NB4 (cell line): ENCODE measurements around the gene L3MBTL4.

Experiments used
- DNase-seq: peaks from one replicate; pipeline ENCODE4 v3.0.0; 2010; ENCODE audit warnings: low read depth
- H3K4me3 ChIP-seq: one replicate; pipeline ENCODE4 v1.5.1; 2011; ENCODE audit warnings: mild to moderate bottlenecking, low read depth, low read length, moderate library complexity
- CTCF ChIP-seq: IDR thresholded peaks from one replicate; pipeline ENCODE4 v1.5.1; 2012; ENCODE audit warnings: low read depth, low read length
- MAX ChIP-seq: IDR thresholded peaks from 2 replicates; pipeline ENCODE4 v1.6.1; 2011; ENCODE audit warnings: low read depth, low read length
- MYC ChIP-seq: IDR thresholded peaks from 2 replicates; pipeline ENCODE4 v1.6.1; 2011; ENCODE audit warnings: low read depth, low read length
- POLR2A ChIP-seq: IDR thresholded peaks from 2 replicates; pipeline ENCODE4 v1.6.1; 2011; ENCODE audit warnings: mild to moderate bottlenecking; ENCODE audit not compliant: insufficient read length; ENCODE audit errors: extremely low read depth

Gene L3MBTL4

GRCh38 chr18:6355789-6356589 lies 58.7 kb downstream of the L3MBTL4 start:
- H3K4me3 ChIP-seq = no peak overlapping the region
- no peak for DNase-seq
- TF ChIP-seq MAX (no peak), MYC (no peak), POLR2A (no peak), CTCF (no peak)

- no peak for DNase-seq
- no peak overlapping the region for H3K4me3 ChIP-seq
- TF ChIP-seq MAX (no peak), MYC (no peak), POLR2A (no peak), CTCF (no peak)
These were observed 62.4 kb downstream of the L3MBTL4 start for GRCh38 chr18:6352275-6352674.

GRCh38 chr18:6342990-6343389 lies 71.7 kb downstream of the L3MBTL4 start:
- no peak overlapping the region for H3K4me3 ChIP-seq
- no peak for DNase-seq
- no peak for TF ChIP-seq MYC
- no peak for TF ChIP-seq POLR2A
- TF ChIP-seq MAX = no peak
- no peak for TF ChIP-seq CTCF

- H3K4me3 ChIP-seq = no peak overlapping the region
- no peak for DNase-seq
- TF ChIP-seq MYC (no peak), POLR2A (no peak), MAX (no peak), CTCF (no peak)
These were observed 73.0 kb downstream of the L3MBTL4 start for GRCh38 chr18:6341709-6342108.

GRCh38 chr18:6341303-6341702 lies 73.4 kb downstream of the L3MBTL4 start:
- no peak for TF ChIP-seq POLR2A
- no peak for TF ChIP-seq MAX
- no peak for TF ChIP-seq CTCF
- TF ChIP-seq MYC = no peak

GRCh38 chr18:6340121-6340520 lies 74.6 kb downstream of the L3MBTL4 start:
- no peak for DNase-seq
- TF ChIP-seq CTCF = no peak
- TF ChIP-seq MAX = no peak
- TF ChIP-seq POLR2A = no peak
- no peak for TF ChIP-seq MYC
- no peak overlapping the region for H3K4me3 ChIP-seq

More at GRCh38 chr18:6341303-6341702, 73.4 kb downstream of the L3MBTL4 start:
- no peak for DNase-seq
- H3K4me3 ChIP-seq = no peak overlapping the region
